HL-60/S4 treated with retinoic acid at 250 ng/mL for 4 days and 3 days (cell line): ENCODE measurements around the gene SEMA3B.
"Not testable (repeated sequence)": the region's sequence is repeated elsewhere in the genome, so short reads cannot be mapped to it uniquely, and the experiment has no call there.

Experiments
- in situ Hi-C: fragments of 300-500 bp; cut with MboI; formaldehyde crosslinking; loops from 2 replicates; pipeline ENCODE4 v1.7.0; 2022; ENCODE audit warnings: low sequenced_read_pairs

SEMA3B gene

DNA sequence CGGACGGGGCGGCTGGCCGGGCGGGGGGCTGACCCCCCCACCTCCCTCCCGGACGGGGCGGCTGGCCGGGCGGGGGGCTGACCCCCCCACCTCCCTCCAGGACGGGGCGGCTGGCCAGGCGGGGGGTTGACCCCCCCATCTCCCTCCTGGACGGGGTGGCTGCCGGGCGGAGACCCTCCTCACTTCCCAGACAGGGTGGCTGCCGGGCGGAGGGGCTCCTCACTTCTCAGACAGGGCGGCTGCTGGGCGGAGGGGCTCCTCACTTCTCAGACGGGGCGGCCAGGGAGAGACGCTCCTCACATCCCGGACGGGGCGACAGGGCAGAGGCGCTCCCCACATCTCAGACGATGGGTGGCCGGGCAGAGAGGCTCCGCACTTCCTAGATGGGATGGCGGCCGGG lies 43.1 kb downstream of the SEMA3B start:
- in situ Hi-C loops, result not testable (repeated sequence)

GRCh38 chr3:50314342-50314741 lies 45.4 kb downstream of the SEMA3B start:
- in situ Hi-C loops, result no loop called here

DNA sequence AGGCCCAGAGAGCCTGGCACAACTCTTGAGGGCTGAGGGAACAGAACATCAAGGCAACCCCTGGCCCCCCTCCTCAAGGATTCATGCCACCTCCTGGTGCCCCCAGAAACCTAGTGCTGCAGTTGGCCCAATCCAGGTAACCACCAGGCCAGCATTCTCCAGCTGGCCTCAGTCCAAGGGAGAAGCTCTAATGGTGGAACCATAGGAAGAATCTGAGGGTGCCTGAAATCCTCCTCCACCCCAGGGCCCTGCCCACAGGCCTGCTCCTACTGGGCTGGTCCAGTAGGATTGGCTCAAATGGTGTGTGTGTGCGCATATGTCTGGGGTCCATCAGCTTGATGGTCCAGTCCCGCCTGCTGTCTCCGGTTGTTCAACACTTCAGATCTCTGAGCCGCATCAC lies 45.9 kb downstream of the SEMA3B start:
- in situ Hi-C loops, result no loop called here

DNA sequence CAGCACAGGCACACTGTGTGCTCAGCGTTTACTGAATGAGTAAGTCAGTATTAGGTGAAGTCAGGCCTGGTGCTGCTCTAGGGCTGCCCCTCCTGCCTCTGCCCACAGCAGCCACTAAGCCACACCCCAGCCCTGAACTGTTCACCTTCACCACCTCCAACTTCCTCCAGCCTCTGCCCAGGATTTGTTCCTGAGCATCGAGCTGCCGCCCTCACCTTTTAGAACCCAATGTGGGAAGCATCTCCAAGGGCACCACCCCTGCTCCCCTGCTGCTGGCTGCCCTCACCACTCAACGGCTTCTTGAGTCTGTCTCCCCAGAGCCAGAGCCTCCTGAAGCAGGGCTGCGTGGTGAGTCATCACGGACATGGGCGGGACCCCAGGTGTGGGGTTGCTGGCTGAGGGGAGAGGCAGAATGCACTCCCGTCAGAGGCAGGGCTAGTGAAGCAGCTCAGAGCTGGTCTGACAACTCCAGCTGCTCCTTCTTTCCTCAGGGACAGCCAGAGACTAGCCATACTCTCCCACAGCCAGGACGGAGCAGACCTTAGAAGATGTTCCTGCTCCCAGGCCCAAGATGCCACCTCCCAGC lies 47.8 kb downstream of the SEMA3B start:
- in situ Hi-C loops, result no loop called here

DNA sequence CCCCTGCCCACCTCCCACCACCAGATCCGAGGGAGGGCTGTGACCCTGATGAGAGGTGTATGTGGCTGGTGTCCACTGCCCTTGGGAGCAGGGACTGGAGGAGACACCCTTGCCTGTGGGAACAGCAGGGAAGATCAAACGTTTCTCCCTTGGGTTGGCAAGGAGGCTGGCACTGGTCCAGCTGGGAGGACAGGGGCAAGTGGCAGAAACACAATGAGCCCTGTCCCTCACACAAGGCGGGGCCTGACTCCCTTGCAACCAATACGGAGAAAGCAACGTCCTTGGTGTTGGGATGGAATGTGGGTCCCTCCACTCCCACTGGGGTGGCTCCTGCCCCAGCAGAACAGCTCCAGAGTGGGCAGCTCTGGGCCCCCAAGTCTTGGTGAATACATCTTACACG lies 48.4 kb downstream of the SEMA3B start:
- in situ Hi-C loops, result no loop called here

GRCh38 chr3:50318163-50318562 lies 49.2 kb downstream of the SEMA3B start:
- in situ Hi-C loops, result no loop called here

- in situ Hi-C loops, result no loop called here
These were observed 49.7 kb downstream of the SEMA3B start for GRCh38 chr3:50318615-50319014.

DNA sequence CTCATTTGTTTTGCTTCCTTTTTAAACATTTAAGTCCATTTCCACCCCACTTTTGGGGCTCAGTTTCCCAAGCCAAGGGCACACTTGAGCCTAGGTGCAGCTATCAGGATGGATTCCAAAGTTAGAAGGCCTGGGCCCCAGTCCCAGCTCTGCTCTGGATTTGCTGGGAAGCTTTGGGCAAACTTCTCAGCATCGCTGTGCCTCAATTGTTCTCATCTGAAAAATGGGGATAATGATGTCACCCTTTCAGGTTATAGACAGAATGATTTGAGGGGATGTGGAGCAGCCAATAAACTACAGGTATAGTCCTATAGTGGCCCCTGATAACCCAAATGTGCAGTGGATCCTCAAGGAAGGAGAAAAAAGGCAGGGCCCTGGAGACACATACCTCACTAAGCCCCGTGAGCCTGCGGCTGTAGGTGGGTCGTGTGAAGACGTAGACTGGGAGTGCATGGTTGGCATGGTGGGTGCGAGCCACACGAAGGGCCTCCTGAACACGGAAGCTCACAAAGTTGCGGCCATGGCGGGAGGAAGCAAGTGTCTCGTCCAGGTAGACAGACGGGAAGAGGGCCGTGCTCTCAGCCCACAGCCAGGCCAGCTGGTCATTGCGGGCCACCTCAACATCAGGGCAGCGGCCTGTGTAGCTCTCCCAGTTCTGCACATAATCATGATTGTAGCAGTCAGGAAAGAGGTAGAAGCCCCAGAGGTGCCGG lies 50.4 kb downstream of the SEMA3B start:
- in situ Hi-C loops, result no loop called here

DNA sequence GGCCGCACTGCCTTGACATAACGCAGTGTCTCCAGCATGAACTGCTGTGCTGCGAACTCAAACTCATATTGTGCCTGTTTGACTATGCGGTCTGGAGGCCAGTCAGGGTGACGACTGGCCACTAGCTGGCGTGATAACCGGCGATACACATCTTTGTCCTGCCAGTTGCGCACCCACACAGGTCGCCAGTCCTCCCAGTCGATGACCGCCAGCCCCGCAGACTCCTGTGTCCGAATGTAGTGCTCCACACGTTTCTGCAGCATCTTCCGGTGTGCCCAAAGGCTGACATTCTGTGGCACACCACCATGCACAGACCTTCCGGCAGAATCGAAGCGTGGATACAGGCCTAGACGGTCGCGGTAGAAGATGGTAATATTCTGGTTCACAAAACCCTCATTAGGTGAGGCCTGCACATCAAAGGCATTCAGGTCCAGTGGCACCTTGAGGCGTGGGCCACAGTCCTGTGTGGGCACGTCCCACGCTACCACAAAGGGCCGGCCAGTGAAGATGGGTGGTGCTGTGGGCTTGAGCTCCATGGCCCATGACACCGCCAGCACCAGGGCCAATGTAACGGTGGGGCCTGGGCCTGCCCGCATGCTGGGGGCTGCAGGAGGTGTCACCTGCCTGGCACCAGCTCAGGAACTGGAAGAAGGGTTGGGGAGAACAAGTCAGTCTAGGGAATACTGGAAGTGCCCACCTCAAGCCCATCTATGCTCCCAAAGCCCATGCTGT lies 51.1 kb downstream of the SEMA3B start:
- in situ Hi-C loops, result no loop called here

DNA sequence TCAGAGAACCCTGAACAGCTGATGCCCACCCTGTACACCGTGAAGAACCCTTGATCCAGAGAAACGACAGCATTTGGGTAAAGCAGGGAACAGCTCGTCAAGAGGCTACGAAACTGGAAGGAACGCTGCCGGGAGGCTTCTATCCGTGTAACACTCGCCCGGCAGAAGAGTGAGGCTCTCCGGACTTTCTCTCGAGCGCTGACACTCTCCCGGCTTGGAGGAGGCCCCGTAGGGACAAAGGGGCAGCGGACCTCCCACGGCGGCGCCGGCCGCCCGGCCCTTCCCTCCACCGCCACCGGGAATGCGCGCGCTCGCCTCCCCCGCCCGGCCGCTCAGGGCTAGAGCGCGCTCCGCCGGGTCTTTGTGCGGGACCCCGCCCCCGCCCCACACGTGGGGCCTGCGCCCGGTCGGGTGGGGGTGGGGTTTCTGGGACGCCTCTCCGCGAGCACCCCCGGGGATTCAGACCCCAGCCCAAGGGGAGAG lies 51.9 kb downstream of the SEMA3B start:
- in situ Hi-C loops, result no loop called here

GRCh38 chr3:50321336-50322114 lies 52.6 kb downstream of the SEMA3B start:
- in situ Hi-C loops, result no loop called here

- in situ Hi-C loops, result no loop called here
These were observed 53.1 kb downstream of the SEMA3B start for GRCh38 chr3:50322115-50322385.

- in situ Hi-C loops, result no loop called here
These were observed 53.6 kb downstream of the SEMA3B start, which contains the start of gene HYAL2 for GRCh38 chr3:50322386-50323091. TSS of gene HYAL2 (minus strand) at chr3:50322745. CDS start at chr3:50320489, 2,256 bp downstream.

- in situ Hi-C loops, result no loop called here
These were observed 54.2 kb downstream of the SEMA3B start for GRCh38 chr3:50323092-50323600.

DNA sequence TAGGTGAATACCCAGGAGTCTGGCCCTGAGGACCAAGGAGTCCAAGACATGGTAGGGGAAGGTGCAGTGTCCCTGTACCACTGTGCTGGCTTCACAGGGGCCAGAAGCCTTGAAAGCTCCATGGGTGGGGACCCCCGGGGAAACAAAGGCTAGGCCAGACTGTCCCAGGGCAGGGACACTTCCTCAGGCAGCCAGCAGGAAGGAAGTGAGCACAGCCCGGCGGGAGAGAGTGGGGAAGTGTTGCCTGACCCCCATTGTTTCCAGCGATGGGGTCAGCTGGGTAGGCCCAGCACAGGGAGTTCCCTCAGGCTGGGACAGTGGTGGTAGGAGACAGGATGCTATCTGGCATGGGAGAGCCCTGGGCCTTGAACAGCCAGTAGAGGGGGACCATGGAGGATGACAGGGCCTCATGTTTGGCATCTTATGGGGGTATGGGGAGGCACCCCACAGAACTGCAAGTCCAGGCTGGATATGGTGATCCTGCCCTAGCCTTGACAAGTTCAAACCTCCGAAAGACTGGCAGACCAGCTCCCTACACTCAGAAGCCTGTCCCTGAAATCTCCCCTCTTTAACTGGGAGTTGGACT lies 54.8 kb downstream of the SEMA3B start:
- in situ Hi-C loops, result no loop called here

DNA sequence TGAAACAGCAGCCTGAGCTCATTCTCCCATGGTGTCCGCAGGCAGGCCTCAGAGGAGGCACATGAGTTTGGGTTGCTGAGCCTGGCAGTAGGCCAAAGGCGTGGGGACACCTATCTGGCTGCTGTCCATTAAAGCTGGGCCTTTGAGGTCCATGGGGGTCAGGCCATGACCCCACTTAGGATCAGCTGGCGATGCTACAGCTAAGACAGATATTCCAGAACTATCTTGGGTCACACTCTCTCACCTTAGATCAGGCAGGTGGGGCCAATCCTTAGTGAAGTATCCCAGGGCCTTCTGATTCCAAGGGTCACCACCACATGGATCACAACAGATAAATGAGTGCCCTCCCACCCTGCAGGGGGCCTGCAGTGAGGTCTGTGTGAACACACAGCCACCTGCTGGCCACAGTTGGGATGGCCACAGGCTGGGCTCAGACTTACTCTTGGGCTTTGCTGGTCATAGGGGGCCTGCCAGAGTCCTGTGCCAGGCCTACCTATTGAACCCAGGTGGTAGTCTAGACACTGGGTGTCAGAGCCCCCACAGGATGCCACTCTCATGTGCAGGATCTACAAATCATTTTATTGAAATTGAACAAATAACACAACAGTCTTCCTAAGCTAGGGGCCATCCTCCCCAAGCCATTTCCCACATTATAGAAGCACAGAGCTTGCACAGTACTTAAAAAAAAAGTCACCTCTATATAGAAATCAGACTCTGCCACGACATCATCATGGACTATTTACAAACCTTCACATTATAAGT lies 55.6 kb downstream of the SEMA3B start:
- in situ Hi-C loops, result no loop called here

GRCh38 chr3:50325113-50325480 lies 56.1 kb downstream of the SEMA3B start:
- in situ Hi-C loops, result no loop called here

DNA sequence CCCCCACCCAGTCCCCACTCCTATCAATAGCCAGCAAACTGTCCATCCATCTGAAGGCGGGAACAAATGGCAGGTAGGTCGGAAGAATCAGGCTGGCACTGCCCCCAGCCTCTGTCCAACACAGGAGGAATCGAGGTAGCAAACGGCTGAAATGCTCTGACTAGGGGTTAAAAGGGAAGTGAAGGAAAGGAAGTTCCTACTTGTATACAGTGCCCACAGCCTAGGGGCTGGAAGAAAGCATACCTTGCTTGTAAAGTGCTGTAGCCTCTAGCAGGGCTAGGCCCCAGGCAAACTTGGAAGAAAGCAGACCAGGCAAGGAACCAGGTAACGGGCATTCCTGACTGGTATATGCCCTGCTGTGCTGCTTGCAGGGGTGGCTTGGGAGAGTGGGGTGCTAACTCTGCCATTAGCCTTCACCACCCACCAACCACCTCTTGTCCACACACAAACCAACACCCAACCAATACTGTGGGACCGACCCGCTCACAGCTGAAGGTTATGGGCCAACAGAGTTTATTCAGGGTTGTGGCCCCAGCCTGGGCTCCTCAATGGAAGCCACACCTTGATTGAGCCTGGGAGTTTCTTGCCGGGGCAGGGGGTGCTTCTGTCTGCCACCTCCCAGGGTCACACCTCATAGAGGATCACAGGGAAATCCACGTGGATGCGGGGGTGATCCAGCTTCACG lies 56.7 kb downstream of the SEMA3B start:
- in situ Hi-C loops, result no loop called here

GRCh38 chr3:50326182-50326541 lies 57.2 kb downstream of the SEMA3B start:
- in situ Hi-C loops, result no loop called here
